Kidney tubule cell (primary cell): Measurements from ENCODE around the gene TRAF7.
"Not testable (repeated sequence)": the region's sequence is repeated elsewhere in the genome, so short reads cannot be mapped to it uniquely, and the experiment has no call there.

ENCODE experiments used
- DNase-seq: peaks from one replicate; pipeline ENCODE4 v3.0.0-alpha.2; 2018; ENCODE audit warnings: low spot score

The TRAF7 gene

DNA sequence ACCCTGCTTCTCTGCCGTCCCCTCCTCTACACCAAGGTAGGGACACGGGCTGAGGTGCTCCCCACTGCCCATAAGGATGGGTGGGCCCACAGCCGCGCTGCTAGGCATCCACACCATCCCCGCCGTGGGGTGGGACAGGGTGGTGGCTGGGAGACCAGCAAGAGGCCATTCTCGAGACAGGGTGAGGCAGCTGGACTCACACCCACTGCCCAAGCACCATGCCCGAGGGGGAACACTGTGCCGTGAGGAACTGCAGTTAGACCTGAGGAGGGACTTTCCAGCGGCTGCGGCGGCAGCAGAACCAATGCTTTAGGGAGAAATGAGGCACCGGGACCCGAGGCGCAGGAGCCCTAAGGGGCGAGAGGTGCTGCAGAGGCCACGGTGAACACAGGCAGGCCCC, 33.2 kb upstream of the TRAF7 start:
- no peak for DNase-seq

DNA sequence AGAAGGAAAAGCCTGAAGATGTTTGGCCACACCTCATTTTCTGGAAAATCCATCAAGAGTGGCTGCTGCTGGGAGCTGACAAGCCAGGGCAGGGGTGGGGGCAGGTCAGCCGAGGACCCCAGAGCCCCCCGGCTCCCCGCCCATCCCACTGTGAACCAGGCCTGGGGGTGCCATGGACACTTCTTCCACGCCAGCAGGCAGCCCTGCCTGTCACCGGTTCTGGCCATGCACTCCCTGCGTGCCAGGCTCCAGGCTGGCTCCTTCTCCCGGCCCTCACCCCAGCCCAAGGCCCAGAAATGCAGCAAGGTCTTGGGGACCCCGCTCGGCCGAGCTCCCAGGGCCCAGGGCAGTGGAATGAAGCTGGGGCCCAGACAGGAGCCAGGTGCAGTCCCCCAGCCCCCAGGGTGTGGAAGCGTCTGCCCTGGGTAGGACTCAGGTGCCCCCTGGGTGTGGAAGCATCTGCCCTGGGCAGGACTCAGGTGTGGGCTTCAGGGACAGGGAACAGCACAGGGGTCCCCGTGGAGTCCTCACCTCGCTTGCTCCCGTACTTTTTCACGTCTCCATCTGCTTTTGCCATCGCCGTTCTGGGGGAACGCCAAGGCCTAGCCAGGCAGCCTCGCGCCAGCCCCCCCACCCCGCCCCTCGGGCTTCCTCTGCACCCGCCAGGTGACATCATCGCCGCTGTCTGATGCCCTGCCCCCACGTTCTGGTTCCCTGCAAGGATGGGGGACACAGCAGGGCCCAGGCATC, 32.5 kb upstream of the TRAF7 start:
- not testable (repeated sequence) for DNase-seq

DNA sequence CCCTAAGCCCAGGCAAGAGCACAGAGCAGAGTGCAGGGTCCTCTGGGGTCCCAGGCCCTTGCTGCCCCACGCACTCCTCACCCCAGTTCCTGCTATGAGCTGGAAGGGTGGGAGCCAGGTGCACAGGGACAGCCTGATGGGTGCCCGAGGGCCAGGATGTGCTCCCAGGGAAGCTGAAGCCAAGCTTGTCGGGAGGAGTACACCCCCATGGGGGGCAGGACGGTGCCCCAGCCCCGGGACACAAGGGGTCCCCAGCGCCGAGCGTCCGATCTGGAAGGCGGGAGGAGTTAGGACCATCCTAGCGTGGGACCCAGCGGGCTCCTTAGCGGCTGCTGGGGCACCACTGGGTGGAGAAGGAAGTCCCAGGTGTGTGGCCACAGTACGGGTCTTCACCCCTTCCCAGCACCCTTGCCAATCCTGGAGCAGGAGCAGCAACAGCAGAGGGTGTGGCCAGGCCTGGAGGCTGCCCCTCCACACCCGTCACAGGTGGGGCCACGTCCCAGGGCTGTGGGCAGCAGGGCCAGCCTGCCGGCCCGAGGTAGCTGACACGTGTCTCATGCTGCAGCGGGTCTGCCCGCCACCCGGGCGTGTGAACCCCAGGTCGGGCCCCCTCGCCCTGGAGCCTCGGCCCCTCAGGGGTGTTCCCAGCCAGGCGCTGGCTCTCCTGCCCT, 31.7 kb upstream of the TRAF7 start:
- not testable (repeated sequence) for DNase-seq

DNA sequence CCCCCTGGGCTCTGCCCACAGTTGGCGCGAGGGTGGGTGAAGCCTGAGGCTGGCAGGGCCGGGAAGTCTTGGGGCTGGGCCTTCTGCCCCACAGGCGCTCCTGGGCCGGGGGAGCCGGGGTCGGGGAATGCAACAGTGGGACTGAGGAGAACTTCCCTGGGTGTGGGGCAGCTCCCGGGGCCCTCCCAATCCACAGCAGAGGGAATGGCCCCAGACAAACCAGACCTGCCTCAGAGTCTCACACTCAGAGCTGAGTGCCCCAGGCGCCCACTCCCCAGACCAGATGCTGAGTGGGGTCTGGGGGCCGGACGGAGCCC, 31.2 kb upstream of the TRAF7 start:
- DNase-seq: not testable (repeated sequence)

DNA sequence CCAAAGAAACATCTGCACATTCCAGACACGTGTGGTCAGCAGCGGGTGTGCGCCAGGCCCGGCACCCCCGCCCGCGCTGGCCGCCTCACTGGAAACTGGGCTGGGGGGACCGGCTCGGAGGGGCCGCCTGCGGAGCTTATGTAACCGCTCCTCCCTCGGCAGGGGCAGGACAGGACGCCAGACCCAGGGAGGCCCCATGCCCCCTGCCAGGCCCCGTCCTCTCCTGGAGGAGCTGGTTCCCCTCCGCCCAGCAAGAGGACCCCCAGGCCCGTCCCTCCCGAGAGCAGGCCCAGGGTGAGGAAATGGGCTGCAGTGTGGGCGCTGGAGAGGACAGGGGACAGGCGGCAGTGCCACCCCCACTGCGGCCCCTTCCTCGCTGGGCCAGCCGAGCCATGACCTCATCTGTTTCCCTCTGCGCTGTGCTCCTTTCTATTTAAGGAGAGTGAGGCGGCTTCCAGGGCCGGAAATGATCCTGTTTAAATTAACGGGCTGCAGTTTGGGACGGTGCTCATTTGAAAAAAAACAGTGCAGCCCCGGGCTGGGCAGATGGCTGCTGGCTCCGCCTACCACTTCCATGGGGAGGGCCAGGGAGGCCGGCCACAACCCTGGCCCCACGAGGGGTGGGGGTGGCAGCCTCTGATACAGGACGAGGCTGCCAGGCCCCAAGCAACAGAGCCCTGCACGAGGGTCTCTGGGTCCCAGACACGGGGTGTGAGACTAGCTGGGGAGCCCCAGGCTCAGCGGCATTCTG, 30.7 kb upstream of the TRAF7 start:
- DNase-seq: peak; percentile 39

DNA sequence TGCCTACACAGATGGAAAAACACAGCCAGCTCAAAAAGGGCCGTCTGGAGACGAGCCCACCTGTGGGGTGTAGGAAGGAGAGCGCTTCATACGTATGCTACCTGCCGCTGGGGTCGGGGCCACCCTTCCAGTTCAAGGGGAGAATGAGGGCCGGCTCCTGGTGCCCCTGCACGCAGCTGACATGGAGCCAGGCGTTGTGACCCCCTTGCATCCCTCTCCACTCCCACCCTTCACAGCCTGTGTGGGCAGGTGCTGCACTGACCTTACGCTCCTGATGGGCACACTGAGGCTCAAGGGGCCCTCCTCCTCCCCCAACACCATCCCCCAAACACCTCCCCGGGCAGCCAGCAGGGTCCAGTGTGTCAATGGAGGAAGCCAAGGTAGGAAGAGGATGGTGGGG, 30.0 kb upstream of the TRAF7 start:
- DNase-seq: not testable (repeated sequence)

DNA sequence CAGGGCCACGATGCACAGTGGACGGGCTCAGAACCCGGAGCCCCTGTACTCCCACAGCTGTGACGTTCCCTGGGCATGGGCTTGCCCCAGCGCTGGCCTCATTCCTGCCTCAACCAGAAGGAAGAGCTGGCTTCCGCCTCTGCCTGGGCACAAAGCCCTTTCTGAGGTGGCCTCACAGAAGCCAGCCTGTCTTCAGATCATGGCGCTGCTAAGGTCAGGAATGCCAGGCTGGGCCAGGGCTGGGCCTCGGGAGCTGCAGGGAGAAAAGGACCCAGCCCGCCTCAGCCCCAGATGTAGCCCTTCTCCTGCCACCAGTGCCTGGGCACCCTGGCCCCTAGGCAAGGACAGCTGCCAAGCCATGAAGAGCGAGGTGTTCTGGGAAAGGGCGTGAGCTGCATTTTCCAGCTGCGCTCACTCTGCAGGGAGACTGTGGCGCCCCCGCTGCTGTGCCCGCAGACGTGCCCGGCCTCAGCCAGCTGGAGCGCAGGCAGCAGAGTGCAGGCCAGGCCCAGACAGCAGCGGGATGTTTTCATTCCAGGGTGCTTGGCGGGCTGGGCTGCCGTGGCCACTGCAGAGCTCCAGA, 29.3 kb upstream of the TRAF7 start:
- not testable (repeated sequence) for DNase-seq

DNA sequence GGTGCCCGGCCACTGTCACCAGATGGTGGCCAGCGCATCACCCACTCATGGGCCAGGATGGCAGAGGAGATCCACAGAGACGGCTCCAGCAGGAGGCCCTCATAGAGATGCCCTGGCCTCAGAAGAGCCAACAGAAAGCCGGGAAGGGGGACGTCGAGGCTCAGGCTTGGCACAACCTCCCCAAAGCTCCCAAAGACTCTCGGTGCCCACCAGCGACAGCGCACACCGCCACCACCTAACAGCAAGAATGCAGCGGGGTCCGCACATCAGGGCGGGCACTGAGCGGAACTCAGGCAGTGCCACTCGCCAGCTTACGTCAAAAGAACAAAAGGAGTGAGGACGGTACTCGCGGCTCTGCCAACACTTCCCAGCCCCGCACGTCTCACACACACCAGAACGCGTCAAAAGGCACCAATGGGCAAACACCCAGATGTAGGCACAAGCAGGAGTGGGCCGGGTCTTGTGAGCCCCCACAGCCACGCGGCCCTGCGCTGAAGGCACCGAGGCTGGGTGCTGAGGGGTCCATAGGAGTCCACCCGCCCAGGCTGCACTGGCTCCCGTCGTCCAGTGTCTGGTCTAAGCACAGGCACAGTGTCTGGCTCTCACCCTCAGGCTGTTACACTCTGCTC, 28.5 kb upstream of the TRAF7 start:
- not testable (repeated sequence) for DNase-seq

DNA sequence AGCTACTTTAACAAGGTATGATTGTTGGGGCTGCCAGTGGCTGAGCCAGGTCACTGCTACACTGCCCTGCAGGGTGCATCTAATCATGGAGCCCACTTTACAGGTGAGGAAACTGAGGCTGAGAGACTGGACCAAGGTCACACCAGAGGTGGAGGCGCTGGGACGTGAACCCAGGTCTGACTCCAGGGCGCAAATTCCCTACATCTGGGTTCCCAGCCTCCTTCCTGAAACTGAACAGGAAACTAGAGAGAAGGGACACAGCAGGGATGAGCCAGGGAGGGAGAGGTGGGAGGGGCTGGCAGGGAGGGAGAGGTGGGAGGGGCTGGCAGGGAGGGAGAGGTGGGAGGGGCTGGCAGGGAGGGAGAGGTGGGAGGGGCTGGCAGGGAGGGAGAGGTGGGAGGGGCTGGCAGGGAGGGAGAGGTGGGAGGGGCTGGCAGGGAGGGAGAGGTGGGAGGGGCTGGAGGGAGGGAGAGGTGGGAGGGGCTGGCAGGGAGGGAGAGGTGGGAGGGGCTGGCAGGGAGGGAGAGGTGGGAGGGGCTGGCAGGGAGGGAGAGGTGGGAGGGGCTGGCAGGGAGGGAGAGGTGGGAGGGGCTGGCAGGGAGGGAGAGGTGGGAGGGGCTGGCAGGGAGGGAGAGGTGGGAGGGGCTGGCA, 27.8 kb upstream of the TRAF7 start:
- peak; percentile 56 for DNase-seq

DNA sequence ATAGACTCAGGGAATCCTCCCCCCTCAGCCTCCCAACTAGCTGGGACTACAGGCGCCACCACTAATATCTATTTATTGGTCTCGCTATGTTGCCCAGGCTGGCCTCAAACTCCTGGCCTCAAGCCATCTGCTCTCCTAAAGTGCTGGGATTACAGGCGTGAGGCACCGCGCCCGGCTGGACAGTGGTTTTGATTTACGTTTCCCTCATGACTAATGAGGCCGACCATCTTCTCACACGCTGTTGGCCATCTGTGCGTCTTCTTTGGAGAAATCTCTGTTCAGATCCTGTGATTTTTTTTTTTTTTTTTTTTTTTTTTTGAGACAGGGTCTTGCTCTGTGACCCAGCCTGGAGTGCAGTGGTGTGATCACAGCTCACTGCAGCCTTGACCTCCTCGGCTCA, 26.3 kb upstream of the TRAF7 start:
- not testable (repeated sequence) for DNase-seq

DNA sequence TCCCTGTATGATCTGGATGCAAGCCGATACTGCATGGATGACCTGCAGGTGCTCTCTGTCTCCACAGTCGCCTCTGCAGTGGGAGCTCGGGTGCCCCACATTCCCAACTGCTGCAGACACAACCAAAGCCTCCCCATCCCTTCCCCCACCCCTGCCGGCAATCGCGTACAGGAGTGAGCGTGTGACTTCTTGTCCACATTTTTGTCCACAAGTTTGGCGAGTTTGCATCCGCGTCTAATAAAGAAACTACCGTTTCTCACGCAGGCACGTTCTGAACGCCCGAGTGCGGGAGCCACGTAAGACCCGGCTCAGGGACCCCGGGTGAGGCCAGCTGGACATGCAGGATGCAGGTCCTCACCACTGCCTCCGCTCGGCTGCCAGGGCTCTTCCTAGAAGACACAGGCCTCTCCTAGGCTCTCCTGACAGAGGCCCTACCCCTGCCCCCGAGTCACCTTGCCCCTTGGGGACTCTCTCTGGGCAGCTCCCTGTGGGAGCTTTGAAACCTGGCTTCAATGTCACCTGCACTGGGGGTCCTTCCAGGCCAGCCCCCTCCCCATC, 25.6 kb upstream of the TRAF7 start:
- DNase-seq: not testable (repeated sequence)

DNA sequence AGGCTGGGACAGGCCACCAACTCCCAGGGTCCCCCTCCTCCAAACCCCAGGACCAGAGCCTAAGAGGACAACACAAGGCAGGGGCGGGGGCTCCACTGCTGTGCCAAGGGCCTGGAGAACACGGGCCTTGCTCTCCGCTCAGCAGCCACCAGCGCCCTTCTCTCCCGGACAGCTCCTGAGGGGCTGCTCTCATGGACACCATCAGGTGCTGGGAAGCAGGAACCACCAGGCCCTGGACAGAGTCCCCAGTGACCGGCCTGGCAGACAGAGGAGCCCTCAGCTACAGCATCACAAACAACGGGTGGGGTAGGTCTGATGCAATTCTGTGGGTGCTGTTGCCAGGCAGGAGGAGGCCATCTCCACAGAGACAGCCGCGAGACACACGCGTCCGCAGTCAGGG, 21.8 kb upstream of the TRAF7 start:
- not testable (repeated sequence) for DNase-seq

DNA sequence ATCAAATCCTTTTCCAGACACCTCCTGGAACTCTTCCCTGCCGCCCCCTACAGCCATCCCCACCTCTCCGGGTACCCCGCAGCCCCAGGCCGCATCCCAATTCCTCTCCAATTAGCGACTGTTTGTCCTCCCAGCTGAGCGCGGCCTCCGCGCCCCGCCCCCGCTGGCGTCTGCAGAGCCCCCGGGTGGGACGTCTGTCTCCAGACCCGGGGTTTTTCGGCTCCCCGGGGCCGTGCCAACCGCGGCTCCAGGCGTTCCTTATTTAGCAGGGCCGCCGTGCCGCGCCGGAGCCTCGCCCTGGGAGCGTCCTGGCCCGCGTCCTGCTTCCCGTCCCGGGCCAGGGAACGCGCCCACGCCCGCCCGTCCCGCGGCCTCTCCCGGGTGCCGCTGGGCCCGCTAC, 20.5 kb upstream of the TRAF7 start:
- DNase-seq: not testable (repeated sequence)

DNA sequence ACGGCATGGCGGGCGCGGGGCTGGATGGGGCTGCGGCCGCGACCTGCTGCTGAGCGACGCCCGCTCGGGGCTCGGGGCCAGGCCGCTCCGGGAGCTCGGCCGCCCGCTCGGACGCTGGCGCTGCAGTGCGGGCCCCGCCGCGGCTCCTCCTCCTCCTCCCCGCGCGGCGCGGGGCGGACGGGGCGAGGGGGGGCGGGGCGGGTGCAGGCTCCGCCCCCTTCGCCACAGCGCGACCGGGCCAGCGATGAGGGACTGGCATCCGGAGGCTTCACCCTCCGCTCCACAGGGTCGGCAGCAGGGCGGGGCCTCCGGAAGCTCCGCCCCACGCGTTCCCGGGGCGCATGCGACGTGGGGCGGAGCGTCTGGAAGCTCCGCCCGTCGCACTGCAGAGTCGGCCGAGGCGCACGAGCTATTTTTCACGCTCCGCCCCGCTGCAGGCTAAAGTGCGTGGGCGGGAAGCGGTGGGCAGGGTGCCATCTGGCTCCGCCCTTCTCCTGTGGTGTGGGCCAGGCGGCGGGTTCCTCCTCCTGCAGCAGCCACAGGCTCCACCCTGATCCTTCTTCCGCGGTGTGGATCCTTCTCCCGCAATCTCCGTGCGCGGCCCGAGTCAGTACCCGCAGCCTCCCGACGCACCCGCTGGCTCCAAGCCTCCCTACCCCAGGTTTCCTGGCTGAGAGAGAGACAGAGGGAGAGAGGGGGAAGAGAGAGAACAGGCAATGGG, 19.7 kb upstream of the TRAF7 start, which contains the start of gene PKD1:
TSS of gene PKD1 (minus strand) at position 129 of the 721 bp plus-strand sequence. CDS start 209 bp downstream, outside the sequence.
- peak; percentile 91 for DNase-seq

DNA sequence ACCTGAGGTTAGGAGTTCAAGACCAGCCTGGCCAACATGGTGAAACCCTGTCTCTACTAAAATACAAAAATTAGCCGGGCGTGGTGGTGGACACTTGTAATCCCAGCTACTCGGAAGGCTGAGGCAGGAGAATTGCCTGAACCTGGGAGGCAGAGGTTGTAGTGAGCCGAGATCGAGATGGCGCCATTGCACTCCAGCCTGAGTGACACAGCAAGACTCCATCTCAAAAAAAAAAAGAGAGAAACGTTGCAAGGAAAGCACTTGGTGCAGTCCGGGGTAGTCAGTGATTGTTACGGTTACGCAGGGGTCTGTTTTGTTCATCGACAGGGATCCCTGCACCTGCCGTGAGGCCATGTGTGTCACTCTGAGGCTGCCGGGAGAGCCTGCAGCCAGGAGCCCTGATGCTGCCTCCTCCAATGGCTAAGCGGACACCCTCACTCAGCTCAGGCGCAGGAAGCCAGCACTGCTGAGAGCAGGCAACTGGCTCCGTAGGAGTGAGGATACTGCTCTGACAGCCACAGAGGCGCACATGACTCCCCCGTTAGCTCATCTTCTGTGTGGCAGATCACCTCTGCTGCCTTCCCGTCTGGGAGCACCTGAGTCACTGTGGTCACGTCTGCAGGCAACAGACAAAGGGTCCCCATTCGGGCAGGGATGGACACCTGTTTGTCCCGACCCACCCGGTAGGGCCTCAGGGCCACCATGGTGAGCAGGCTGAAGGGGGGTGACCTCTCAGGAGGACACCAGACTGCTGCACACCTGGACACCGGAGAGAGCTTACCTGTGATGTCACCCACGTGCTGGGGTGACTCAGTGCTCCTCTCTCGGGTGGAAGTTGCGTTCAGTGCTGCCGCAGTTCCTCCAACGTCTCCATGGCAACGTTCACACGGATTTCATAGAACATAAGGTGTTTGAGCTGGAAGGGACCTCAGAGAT, 12.4 kb upstream of the TRAF7 start:
- peak; percentile 68 for DNase-seq

DNA sequence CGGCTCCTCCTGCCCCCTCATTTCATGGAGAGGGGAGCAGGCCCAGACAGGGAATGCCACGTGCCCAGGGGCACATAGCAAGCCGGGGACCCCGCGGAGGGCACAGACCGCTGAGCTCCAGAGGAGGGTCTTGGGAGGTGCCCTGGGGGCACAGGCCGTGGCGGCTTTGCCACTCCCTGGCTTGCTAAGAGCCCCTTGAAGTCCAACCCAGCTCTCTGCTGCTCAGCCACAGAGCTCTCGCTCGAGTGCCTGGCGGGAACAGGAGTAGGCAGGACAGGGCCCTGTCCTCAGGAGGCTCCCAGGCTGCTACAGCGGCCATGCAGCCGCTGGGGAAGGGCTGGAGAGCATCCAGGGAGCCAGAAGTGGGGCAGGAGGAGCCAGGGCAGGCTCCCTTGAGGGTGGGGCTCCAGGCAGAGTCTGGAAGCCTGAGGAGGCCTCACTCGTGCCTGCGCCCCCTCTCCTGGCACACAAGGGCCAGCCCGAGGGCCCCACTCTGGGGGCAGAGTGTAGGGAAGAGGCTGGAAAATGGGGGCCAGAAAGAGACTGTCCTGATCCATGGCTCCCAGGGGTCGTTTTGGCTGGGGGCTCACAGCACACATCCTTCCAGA, 11.6 kb upstream of the TRAF7 start:
- DNase-seq: no peak

DNA sequence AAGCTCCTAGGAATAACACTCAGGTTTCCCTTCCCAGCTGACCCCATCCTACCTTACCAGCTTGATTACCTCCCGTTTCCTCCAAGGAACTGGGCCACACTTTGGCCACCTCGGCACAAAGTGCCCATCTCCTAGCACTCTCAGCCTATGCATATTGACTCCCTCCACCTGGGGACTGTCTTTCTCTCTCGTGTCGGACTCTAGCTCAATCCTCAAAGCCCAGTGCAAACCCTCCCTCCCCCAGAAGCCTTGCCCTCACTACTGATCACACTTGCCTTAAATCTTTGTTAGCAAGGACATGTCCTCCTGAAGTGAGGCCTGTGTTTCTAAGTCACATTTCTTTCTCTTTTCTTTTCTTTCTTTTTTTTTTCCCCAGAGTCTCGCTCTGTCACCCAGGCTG, 9.7 kb upstream of the TRAF7 start:
- no peak for DNase-seq

DNA sequence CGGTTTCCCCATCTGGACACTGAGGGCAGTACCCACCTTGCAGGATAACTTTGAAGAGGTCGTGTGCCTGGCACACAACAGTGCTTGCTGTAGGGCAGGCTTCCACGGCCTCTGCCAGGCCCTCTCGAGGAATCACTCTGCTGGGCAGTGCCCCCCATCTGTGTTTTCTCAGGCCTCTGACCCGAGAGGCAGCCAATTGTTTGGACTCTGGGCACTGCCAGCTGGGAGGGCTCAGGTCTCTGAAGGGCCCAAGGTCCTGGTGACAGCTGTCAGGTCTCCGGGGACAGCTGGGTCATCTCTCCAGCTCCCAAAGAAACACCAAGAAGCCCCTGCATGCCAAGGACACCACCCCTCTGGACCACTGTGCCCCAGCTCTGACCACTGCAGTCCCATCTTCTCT, 8.2 kb upstream of the TRAF7 start:
- no peak for DNase-seq
